GM21619 (cell line): Measurements from ENCODE around the gene RASL10B.
"Not testable (repeated sequence)": the region's sequence is repeated elsewhere in the genome, so short reads cannot be mapped to it uniquely, and the experiment has no call there.

Source experiments
- ATAC-seq: cut with Tn5 transposase; IDR thresholded peaks from one replicate; pipeline ENCODE4 v1.9.1; 2021; ENCODE audit not compliant: unreplicated experiment

RASL10B gene, protein sequence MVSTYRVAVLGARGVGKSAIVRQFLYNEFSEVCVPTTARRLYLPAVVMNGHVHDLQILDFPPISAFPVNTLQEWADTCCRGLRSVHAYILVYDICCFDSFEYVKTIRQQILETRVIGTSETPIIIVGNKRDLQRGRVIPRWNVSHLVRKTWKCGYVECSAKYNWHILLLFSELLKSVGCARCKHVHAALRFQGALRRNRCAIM

DNA sequence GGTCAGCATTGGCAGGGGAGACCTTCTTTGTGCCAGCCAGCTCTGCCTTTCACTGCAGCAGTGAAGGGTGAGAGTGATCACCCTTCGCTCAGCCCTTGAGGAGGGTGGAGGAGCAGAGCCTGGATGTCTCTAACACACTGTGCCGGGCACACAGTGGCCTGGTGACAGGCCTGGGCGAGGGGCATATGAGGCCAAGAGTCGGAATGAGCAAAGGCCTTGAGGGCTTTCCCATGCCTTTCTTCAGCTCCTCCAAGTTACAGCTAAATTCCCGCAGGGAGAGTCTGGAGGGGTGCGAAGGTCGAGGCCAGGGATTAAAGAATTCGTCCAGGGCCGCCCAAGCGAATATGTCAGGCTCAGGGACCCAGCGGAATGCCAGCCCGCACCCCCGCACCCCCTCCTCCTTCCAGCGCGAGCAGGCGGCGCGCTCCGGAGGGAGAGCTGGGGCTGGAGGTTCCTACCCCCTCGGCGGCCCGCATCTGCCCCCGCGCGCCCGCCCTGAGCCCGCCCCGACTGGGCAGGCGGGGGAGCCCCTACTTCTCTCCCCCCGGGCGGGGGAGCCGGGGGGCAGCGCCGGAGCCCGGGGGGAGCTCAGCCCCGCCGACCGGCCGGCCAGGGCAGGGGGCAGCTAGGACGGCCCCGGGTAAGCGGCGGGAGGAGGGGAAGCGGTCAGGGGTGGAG, at the start of gene RASL10B:
Gene RASL10B, plus strand, starts transcription at position 401 of the 678 bp plus-strand sequence. CDS start 3,546 bp downstream, outside the sequence.
- ATAC-seq = no peak

- no peak for ATAC-seq
Observed at GRCh38 chr17:35683591-35683990, 47.8 kb upstream of the RASL10B start.

GRCh38 chr17:35684055-35684802, 47.2 kb upstream of the RASL10B start:
- ATAC-seq = no peak

DNA sequence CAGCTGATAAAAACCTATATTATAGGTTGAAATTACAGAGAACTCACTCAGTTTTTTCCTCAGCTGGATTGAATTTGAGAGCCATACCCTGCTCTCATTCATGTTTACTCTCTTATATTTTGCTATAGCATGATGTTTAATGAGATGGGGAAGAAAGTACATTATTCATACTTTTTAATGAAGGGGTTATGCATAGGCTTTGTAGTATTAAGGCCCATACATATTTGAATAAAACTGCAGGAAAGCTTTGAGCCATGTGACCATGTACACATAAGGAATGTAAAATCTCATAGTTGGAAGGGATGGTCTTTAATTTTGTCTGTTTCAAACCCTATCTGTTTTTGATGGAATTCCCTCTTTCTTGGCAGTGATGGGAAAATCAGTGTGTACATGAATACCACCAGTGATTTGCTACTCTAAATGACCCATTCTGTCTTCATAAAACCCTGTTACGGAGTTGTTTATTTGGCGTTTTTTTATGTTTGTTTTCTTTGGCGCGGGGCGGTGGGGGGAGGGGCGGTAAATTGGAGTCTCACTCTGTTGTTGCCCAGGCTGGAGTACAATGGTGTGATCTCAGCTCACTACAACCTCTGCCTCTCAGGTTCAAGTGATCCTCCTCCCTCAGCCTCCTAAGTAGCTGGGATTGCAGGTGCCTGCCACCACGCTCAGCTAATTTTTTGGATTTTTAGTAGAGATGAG, 38.8 kb upstream of the RASL10B start:
- no peak for ATAC-seq

DNA sequence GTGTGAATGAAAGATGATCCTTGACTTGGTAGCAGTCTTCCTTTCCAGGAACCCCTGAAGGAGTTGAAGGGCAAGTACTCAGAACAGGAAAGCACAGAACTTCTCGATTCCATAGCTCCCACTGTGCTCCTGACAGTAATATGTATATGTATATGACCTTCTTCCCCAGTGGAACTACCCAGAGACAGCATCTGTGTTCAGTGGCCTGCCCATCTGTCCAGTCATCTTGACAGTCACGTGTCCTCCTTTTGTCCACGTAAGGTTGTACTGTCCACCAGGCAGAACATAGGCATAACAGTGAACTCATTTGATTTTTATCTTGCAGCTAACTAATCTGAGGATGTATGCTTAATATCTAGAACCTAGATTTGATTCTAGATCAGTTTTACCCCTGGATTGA, 37.8 kb upstream of the RASL10B start:
- ATAC-seq = no peak

DNA sequence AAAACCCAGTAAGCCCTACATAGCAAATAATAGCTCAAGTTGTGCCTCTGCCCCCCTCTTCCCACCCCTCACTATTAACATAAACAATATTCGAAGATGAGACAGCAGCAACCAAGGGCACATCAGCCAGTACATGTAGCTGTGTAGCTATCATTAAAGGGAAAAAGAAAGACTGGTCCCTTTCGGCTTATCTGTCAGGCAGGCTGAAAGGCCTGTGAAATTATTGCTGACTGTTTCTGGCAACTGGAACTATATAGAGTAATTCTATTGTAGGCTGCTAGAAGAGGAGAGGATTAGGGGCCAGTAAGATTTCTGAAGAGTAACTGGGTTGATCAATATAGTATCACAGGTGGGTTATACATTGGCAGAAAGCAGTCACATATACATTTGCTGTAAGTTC, 36.5 kb upstream of the RASL10B start:
- ATAC-seq = no peak

GRCh38 chr17:35695613-35696012, 35.8 kb upstream of the RASL10B start:
- no peak for ATAC-seq

DNA sequence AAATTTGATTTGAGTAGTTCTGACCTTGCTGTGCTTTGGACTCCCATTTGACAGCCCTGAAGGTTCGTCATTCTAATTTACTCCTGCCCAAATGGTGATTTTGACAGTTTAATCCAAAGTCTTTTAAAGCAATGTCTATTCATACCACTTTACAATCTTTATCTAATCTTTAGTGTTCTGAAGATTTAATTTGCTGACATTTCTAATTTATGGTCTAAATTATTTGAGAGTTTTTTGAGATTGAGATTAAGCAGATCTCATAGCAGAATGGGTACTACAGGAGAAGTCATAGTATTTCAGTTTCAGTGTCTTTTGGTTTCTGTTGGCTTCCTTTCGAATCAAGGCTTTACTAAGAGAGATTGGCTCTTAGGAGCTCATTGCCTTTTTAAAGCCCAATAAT, 32.6 kb upstream of the RASL10B start:
- no peak for ATAC-seq

DNA sequence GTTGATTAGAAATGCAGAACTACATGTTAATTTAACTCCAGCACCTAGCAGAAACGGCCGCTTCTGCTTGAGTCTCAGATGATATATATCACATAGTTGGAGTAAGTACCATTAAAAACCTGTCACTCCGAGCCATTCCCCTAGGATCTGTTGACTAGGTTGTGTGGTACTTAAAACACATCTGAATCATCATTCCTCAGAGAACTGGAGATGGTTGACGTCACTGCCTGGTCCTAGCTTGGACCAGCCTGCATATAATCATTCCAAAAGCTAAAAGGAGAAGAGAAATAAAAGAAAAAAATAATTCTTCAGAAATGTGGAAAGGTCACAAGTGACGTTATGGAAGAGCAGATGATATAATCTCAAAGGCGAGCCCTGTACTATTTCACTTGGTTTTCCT, 31.3 kb upstream of the RASL10B start:
- no peak for ATAC-seq

GRCh38 chr17:35701491-35701890, 29.9 kb upstream of the RASL10B start:
- no peak for ATAC-seq

DNA sequence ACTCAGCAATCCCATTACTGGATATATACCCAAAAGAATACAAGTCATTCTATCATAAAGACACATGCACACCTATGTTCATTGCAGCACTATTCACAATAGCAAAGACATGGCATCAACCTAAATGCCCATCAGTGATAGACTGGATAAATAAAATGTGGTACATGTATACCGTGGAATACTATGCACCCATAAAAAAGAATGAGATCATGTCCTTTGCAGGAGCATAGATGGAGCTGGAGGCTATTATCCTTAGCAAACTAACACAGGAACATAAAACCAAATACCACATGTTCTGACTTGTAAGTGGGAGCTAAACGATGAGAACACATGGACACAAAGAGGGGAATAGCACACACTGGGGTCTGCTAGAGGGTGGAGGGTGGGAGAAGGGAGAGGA, 28.1 kb upstream of the RASL10B start:
- not testable (repeated sequence) for ATAC-seq

DNA sequence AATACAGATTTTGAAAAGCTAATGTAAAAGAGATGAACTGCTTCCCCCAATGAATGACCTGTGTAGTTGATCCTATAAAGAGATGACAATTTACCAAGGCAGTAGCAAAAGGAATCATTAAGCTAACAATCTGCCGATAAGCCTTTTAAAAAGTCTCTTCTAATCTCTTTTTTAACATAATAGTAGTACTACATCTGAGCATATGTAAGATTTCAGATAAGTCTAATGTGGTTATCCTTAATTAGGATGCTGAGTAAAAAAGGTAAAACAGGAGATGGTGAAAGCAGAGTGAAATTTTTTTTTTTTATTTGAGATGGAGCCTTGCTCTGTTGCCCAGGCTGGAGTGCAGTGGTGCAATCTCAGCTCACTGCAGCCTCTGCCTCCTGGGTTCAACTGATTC, 26.2 kb upstream of the RASL10B start:
- ATAC-seq = no peak

DNA sequence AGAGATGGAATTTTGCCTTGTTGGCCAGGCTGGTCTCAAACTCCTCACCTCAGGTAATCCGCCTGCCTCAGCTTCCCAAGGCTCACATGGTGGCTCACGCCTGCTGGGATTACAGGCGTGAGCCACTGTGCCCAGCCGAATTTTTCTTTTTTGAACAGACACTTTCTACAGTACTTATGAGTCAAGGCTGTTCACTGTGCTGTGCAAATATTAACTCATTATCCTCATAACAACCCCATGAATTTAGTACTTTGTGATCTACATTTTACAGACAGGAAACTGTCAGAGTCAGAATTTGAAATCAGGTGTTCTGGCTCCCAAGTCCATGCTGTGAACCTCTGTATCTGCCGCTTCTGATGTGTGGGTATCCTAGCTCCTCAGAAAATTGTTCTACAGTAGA, 25.7 kb upstream of the RASL10B start:
- no peak for ATAC-seq

GRCh38 chr17:35708149-35708548, 23.3 kb upstream of the RASL10B start:
- no peak for ATAC-seq

DNA sequence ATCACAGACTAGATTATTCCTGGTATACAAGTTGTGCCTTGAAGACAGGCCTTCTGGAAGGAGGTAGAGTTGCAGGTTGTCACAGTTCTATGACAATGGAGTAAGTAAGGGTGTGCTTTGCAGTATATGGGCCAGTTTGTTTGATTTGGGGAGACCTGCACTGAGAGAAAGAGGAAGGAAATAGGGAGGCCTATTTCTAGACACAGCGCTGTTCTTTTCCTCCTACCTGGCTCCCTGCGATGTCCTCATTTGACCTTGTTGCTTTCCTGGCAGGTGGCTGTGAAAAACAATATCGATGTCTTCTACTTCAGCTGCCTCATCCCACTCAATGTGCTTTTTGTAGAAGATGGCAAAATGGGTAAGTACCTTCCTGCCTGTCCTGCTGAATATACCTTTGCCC, 22.5 kb upstream of the RASL10B start:
- ATAC-seq = no peak

DNA sequence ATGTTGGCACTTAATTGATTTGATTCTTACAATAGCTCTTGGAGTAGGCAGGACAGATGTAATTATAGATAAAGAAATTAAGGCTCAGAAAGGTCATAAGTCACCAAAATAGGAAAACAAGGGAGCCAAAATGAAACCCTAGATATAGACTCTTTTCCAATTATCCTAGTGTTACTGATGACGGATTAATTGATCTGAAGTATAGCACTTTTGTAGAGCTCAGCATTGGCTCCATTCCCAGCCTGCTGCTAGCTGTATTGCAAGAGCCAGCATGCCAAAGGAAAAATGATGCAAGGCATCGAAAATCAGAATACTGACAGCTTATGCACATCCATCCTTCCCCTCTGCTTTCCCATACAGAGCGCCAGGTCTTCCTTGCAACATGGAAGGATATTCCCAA, 21.6 kb upstream of the RASL10B start:
- ATAC-seq = no peak

- no peak for ATAC-seq
Observed at GRCh38 chr17:35710950-35711349, 20.5 kb upstream of the RASL10B start.

DNA sequence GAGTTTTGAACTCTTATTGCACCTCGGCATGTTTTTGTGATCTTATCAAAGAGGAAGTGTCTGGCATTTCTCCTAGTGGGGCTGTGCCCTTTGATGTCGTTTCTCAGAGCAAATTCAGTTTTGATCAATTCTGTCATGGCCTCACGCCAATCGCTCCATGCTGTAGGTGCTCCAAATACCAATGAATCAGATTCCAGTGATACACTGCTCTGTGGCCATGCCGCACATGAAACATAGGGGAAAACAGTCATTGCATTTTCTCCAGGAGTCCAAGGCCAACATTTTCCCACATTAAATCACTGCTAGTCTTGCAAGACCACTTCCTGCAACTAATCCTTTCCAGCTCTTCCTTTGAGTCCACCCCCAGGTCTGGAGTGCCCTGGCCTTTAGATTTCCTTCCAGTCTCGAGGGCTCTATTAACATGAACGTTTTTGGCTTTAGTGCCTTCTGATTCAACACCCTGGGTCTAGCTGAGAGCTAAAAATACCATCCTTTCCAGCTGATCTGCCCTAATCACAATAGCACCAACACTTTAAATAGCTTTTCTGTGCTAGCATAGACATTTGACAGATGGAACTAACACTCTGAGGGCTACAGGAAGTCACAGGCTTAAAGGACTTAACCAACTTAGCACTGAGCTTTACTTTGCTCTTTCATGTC, 18.2 kb upstream of the RASL10B start:
- ATAC-seq = no peak

DNA sequence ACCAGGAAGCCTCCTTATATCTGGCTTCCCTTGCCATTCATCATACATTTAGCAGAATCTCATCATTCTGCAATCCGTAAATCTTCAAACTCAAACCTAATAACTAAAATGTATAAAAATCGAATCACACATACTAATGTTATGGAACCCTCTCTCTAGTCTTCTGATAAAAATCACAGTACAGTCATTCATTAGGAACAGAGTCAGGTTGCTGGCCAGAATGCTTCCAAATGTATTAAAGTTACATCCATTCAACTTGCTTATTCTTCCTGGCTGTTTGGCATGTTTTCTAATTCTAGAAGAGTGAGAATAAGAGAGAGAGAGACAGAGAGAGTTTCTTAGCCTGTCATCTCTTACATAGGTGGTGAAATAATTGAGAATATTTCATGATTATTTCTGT, 16.5 kb upstream of the RASL10B start:
- no peak for ATAC-seq

DNA sequence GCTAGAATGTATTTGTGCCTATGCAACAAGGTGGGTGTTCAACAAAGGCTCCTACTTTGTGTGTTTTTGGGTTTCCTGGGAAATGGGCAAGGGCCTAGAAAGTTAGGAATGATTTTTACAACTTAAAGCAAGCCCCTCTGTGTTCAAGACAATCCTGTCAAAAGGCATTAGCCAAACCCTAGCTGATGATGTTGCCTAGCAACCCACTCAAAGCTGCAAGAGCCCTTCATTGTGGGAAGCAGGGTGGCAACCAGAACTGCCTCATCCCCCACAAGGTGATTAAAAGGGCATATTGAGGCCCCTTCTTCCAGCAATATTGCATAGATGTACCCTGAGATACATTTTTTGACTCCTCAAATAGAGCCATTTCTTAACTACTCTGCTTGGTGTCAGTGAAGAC, 16.0 kb upstream of the RASL10B start:
- no peak for ATAC-seq

GRCh38 chr17:35716173-35716572, 15.3 kb upstream of the RASL10B start:
- no peak for ATAC-seq
